ENCODE results near the gene TRAM2. TPM values are rescaled to one million over a fixed set of nuclear protein-coding genes. Genes with fewer than 3 reads are reported as not detected.

TRAM2 gene, protein sequence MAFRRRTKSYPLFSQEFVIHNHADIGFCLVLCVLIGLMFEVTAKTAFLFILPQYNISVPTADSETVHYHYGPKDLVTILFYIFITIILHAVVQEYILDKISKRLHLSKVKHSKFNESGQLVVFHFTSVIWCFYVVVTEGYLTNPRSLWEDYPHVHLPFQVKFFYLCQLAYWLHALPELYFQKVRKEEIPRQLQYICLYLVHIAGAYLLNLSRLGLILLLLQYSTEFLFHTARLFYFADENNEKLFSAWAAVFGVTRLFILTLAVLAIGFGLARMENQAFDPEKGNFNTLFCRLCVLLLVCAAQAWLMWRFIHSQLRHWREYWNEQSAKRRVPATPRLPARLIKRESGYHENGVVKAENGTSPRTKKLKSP
- 10 to 100 TPM; 16.9 to 20.5 TPM for total RNA-seq
- 13.4 TPM for polyA plus RNA-seq (2013, experiment 1 of 2)
- 13.2 TPM for polyA plus RNA-seq (2013, experiment 2 of 2)
- long read RNA-seq, experiment 1, partial matches to known transcripts = 0 of 8 reads
- long read RNA-seq, experiment 1, other reads (novel, unspliced or antisense) = 8 of 8 reads
- long read RNA-seq, experiment 2, full-length matches to known transcripts = 3 of 17 reads
- long read RNA-seq, experiment 2, partial matches to known transcripts = 2 of 17 reads
- long read RNA-seq, experiment 2, other reads (novel, unspliced or antisense) = 12 of 17 reads
- long read RNA-seq, experiment 3, full-length matches to known transcripts = 45 of 79 reads
- long read RNA-seq, experiment 3, partial matches to known transcripts = 1 of 79 reads
- long read RNA-seq, experiment 3, other reads (novel, unspliced or antisense) = 33 of 79 reads
- long read RNA-seq, experiment 4, partial matches to known transcripts = 1 of 2 reads
- long read RNA-seq, experiment 4, other reads (novel, unspliced or antisense) = 1 of 2 reads

DNA sequence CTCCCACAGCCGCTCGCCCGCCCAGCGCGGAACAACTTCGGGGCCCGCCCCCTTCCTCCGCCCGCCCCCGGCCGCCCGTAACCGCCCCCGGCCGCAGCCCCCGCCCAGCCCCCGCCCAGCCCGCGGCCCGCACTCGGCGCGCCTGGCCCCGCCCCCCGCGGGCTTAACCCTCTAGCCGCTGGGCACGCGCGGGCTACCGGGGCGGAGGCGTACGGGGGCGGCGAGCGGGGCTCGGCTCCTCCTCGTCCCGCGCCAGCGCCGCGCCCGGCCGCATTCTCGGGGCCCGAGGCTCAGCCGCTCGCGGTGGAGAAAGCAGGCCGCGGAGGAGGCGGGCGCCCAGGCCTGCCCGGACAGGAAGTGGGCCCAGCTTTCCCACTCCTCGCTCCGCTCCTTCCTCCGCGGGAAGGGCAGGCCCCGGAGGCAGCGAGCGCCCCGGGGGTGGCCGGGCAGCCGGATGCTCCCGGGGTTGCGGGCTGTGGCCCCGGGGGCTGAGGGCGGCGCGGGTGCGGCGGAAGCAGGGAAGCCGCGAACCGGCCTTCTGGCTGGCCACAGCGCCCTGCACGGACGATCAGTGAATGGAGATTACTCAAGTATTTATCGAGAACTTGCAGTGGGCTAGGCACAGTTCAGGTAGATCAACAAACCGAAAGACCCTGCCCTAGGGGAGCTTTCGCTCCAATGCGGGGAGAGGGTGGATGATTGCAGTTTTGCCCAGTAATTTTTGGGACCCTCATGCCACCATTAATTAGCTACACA, at the start of gene TRAM2:
TSS of gene TRAM2 (minus strand) at position 39 of the 756 bp plus-strand sequence. CDS start 145 bp downstream, outside the sequence.
- 0 to 1% methylated on average over 7 to 84 of the region's 84 CpGs for WGBS, 2 experiments (ENCODE audit: insufficient coverage in 1 of 2, insufficient read length in 1 of 2)
- no peaks in the 10 kb centered on the region for H3K27me3 ChIP-seq (ENCODE audit: control insufficient read depth, insufficient read depth, low read length, poor library complexity, severe bottlenecking)
- Mint-ChIP-seq H3K4me1 (peaks cover 40% of the 10 kb centered on the region), H3K27me3 (ENCODE audit: insufficient read depth) (no peaks in the 10 kb centered on the region), H3K4me3 (peak within 1 kb of the TSS; percentile 75), H3K36me3 (ENCODE audit: low read depth) (peaks cover 3% of the 10 kb centered on the region), H3K9me3 (no peaks in the 10 kb centered on the region), H3K27ac (peak within 1 kb of the TSS; percentile 91)
- peak within 1 kb of the TSS; percentile 83 for H3K9ac ChIP-seq (ENCODE audit: extremely low read depth, low read length, poor library complexity, severe bottlenecking)
- TF ChIP-seq, protein P1, sequence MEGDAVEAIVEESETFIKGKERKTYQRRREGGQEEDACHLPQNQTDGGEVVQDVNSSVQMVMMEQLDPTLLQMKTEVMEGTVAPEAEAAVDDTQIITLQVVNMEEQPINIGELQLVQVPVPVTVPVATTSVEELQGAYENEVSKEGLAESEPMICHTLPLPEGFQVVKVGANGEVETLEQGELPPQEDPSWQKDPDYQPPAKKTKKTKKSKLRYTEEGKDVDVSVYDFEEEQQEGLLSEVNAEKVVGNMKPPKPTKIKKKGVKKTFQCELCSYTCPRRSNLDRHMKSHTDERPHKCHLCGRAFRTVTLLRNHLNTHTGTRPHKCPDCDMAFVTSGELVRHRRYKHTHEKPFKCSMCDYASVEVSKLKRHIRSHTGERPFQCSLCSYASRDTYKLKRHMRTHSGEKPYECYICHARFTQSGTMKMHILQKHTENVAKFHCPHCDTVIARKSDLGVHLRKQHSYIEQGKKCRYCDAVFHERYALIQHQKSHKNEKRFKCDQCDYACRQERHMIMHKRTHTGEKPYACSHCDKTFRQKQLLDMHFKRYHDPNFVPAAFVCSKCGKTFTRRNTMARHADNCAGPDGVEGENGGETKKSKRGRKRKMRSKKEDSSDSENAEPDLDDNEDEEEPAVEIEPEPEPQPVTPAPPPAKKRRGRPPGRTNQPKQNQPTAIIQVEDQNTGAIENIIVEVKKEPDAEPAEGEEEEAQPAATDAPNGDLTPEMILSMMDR (conservative IDR thresholded peaks at IDR 0.05) = peak; percentile 44
- peak within 1 kb of the TSS; percentile 88 for H3K27ac ChIP-seq (ENCODE audit: low read depth, low read length)
- H3K36me3 ChIP-seq (ENCODE audit: control insufficient read depth, insufficient read depth, low read length) = no peaks in the 10 kb centered on the region
- peak within 1 kb of the TSS; percentile 84 for H3K4me3 ChIP-seq (ENCODE audit: low read length)
- peak; percentile 93 for DNase-seq
- H3K9me3 ChIP-seq (ENCODE audit: control insufficient read depth, low read length) = peaks cover 14% of the 10 kb centered on the region
- H3K4me1 ChIP-seq (ENCODE audit: control insufficient read depth, insufficient read depth, low read length) = peaks cover 3% of the 10 kb centered on the region

DNA sequence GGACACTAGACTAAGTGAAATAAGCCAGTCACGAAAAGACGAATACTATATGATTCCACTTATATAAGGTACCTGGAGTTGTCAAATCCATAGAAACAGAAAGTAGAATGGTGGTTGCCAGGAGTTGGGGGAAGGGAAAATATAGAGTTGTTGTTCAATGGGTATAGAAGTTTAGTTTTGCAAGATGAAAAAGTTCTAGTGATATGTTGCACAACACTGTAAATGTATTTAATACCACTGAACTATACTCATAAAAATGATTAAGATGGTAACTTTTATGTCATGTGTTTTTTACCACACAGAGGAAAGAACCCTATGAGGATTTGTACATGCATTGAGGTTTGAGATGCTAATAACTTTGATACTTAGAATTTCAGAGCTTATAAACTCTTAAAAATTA, 46.0 kb upstream of the TRAM2 start:
- no peaks in the 10 kb centered on the region for H3K9me3 ChIP-seq (ENCODE audit: control insufficient read depth, low read length)
- Mint-ChIP-seq H3K27me3 (ENCODE audit: insufficient read depth) (no peaks in the 10 kb centered on the region), H3K9me3 (no peaks in the 10 kb centered on the region), H3K27ac (no peak overlapping the region), H3K36me3 (ENCODE audit: low read depth) (no peaks in the 10 kb centered on the region), H3K4me3 (no peak overlapping the region), H3K4me1 (peaks cover 5% of the 10 kb centered on the region)
- no peak overlapping the region for H3K4me3 ChIP-seq (ENCODE audit: low read length)
- H3K4me1 ChIP-seq (ENCODE audit: control insufficient read depth, insufficient read depth, low read length) = no peaks in the 10 kb centered on the region
- WGBS, 2 experiments (ENCODE audit: insufficient coverage in 1 of 2, insufficient read length in 1 of 2) = 85% methylated on average over 2 of the region's 2 CpGs; no CpG with 5 or more reads in 1 of the 2 experiments
- H3K36me3 ChIP-seq (ENCODE audit: control insufficient read depth, insufficient read depth, low read length) = no peaks in the 10 kb centered on the region
- no peak overlapping the region for H3K9ac ChIP-seq (ENCODE audit: extremely low read depth, low read length, poor library complexity, severe bottlenecking)
- TF ChIP-seq, protein P1 (conservative IDR thresholded peaks at IDR 0.05) = no peak
- H3K27ac ChIP-seq (ENCODE audit: low read depth, low read length) = no peak overlapping the region
- no peaks in the 10 kb centered on the region for H3K27me3 ChIP-seq (ENCODE audit: control insufficient read depth, insufficient read depth, low read length, poor library complexity, severe bottlenecking)
- no peak for DNase-seq

DNA sequence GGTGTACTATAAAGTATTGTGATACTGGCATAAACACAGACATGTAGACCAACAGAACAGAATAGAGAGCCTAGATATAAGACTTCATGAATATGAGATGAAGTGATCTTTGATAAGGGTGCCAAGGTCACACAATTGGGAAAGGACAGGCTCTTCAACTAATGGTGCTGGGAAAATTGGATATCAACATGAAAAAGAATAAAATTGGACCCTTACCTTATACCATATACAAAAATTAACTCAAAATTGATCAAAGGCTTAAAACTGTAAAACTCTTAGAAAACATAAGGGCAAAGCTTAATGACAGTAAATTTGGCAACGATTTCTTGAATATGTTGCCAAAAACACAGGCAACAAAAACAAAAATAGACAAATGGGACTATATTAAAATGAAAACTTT, 44.8 kb upstream of the TRAM2 start:
- no peaks in the 10 kb centered on the region for H3K27me3 ChIP-seq (ENCODE audit: control insufficient read depth, insufficient read depth, low read length, poor library complexity, severe bottlenecking)
- peaks cover 5% of the 10 kb centered on the region for H3K4me1 Mint-ChIP-seq
- no peaks in the 10 kb centered on the region for H3K4me1 ChIP-seq (ENCODE audit: control insufficient read depth, insufficient read depth, low read length)
- H3K36me3 Mint-ChIP-seq (ENCODE audit: low read depth) = no peaks in the 10 kb centered on the region
- no peak overlapping the region for H3K27ac ChIP-seq (ENCODE audit: low read depth, low read length)
- H3K36me3 ChIP-seq (ENCODE audit: control insufficient read depth, insufficient read depth, low read length) = no peaks in the 10 kb centered on the region
- WGBS, 2 experiments (ENCODE audit: insufficient coverage in 1 of 2, insufficient read length in 1 of 2) = 92% methylated on average over 1 of the region's 1 CpG; no CpG with 5 or more reads in 1 of the 2 experiments
- no peak overlapping the region for H3K4me3 ChIP-seq (ENCODE audit: low read length)
- no peak overlapping the region for H3K4me3 Mint-ChIP-seq
- no peaks in the 10 kb centered on the region for H3K9me3 Mint-ChIP-seq
- no peaks in the 10 kb centered on the region for H3K9me3 ChIP-seq (ENCODE audit: control insufficient read depth, low read length)
- H3K9ac ChIP-seq (ENCODE audit: extremely low read depth, low read length, poor library complexity, severe bottlenecking) = no peak overlapping the region
- DNase-seq = no peak
- H3K27me3 Mint-ChIP-seq (ENCODE audit: insufficient read depth) = no peaks in the 10 kb centered on the region
- TF ChIP-seq, protein P1 (conservative IDR thresholded peaks at IDR 0.05) = no peak
- H3K27ac Mint-ChIP-seq = no peak overlapping the region
